ENCODE measurements around the gene CHM.

GRCh38 chrX:85988353-85988752 lies 59.0 kb downstream of the CHM start:
- TF ChIP-seq CTCF (conservative IDR thresholded peaks at IDR 0.05 in 1 of 2, IDR thresholded peaks at IDR 0.05 in 1 of 2; ENCODE audit: extremely low read depth in 1 of 2, insufficient read depth in 1 of 2, low read depth in 1 of 2, low read length in 2 of 2) (no peak), EZH2 (IDR thresholded peaks at IDR 0.05; ENCODE audit: borderline replicate concordance, low read length) (no peak)
